Spinal cord (tissue), 10 donors: ENCODE measurements around the gene UBE3B. TPM values are rescaled to one million over a fixed set of nuclear protein-coding genes. Genes with fewer than 3 reads are reported as not detected.
"Not testable (repeated sequence)": the region's sequence is repeated elsewhere in the genome, so short reads cannot be mapped to it uniquely, and the experiment has no call there.

Source experiments
- DNase-seq, 6 donors: peaks; one replicate each; pipeline versions ENCODE4 v3.0.0 to v3.0.0-alpha.2; 2013 to 2015; ENCODE audit warnings: low spot score in 6 of 6, low read depth in 4 of 6
- H3K27ac ChIP-seq: one replicate; pipeline ENCODE4 v1.5.1; 2013; ENCODE audit warnings: low read depth, low read length, control low read depth
- H3K27me3 ChIP-seq: one replicate; pipeline ENCODE4 v1.6.1; 2013; ENCODE audit warnings: low read length; ENCODE audit not compliant: control insufficient read depth, insufficient read depth
- H3K36me3 ChIP-seq: one replicate; pipeline ENCODE4 v1.6.1; 2013; ENCODE audit warnings: low read length; ENCODE audit not compliant: control insufficient read depth, insufficient read depth
- H3K4me1 ChIP-seq: one replicate; pipeline ENCODE4 v1.6.1; 2013; ENCODE audit warnings: low read length; ENCODE audit not compliant: control insufficient read depth, insufficient read depth
- H3K4me3 ChIP-seq: one replicate; pipeline ENCODE4 v1.5.1; 2013; ENCODE audit warnings: low read depth, low read length, control low read depth
- H3K9me3 ChIP-seq: one replicate; pipeline ENCODE4 v1.6.1; 2013; ENCODE audit warnings: low read length; ENCODE audit not compliant: control insufficient read depth, insufficient read depth
- WGBS: methylation state at CpG from one replicate; pipeline ENCODE4 v1.1.5; 2013; ENCODE audit warnings: missing lambda C conversion rate; ENCODE audit not compliant: insufficient coverage; 5-methylcytosine and 5-hydroxymethylcytosine counted together
- polyA plus RNA-seq, 2 donors: library from polyadenylated mRNA; unstranded; fragments of 120-200 nt; gene quantifications; one replicate each; pipeline ENCODE4 v1.2.1, GENCODE V29; 2013; ENCODE audit not compliant: insufficient read length in 2 of 2
- total RNA-seq, 2 donors: library from RNA; depleted of rRNA in 1 of 2; stranded (reverse); fragments of 120-200 nt in 1 of 2; fragments of >200 nt in 1 of 2; gene quantifications; one replicate each; pipeline versions ENCODE4 v1.2.3 to v1.2.4, GENCODE V29; 2013 to 2014
- donor health status: healthy.

UBE3B gene
- total and polyA plus RNA-seq, 4 donors = 25.7 to 30.2 (median 26.9) TPM

- WGBS = 58% methylated on average over 4 of the region's 8 CpGs
- Histone ChIP-seq H3K4me1 (peaks cover 17% of the 10 kb centered on the region), H3K36me3 (peaks cover 29% of the 10 kb centered on the region)
Observed at GRCh38 chr12:109467978-109468676, 9.3 kb upstream of the UBE3B start.

GRCh38 chr12:109469517-109469916 is 7.9 kb upstream of the UBE3B start:
- no peak for DNase-seq
- WGBS = 85% methylated on average over 10 of the region's 10 CpGs
- Histone ChIP-seq H3K27ac (peak overlapping the region; percentile 29), H3K36me3 (peaks cover 34% of the 10 kb centered on the region), H3K4me3 (no peak overlapping the region), H3K27me3 (no peaks in the 10 kb centered on the region), H3K9me3 (no peaks in the 10 kb centered on the region), H3K4me1 (peaks cover 5% of the 10 kb centered on the region)

More at GRCh38 chr12:109467978-109468676, 9.3 kb upstream of the UBE3B start:
- H3K9me3 ChIP-seq = no peaks in the 10 kb centered on the region
- H3K27ac ChIP-seq = no peak overlapping the region
- DNase-seq = no peak
- no peak overlapping the region for H3K4me3 ChIP-seq
- no peaks in the 10 kb centered on the region for H3K27me3 ChIP-seq

- WGBS = 100% methylated on average over 1 of the region's 3 CpGs
- Histone ChIP-seq H3K9me3 (no peaks in the 10 kb centered on the region), H3K4me3 (no peak overlapping the region), H3K27me3 (no peaks in the 10 kb centered on the region), H3K36me3 (peaks cover 22% of the 10 kb centered on the region), H3K27ac (no peak overlapping the region), H3K4me1 (peaks cover 5% of the 10 kb centered on the region)
- DNase-seq = no peak
Observed at GRCh38 chr12:109473006-109473405, 4.4 kb upstream of the UBE3B start.

GRCh38 chr12:109473526-109474270 is 3.7 kb upstream of the UBE3B start:
- H3K9me3 ChIP-seq, DNase-seq, H3K4me3 ChIP-seq, H3K27me3 ChIP-seq, H3K27ac ChIP-seq: not testable (repeated sequence)
- 86% methylated on average over 11 of the region's 16 CpGs for whole genome bisulfite sequencing
- H3K36me3 ChIP-seq = peaks cover 15% of the 10 kb centered on the region
- H3K4me1 ChIP-seq = peaks cover 12% of the 10 kb centered on the region

- 96% methylated on average over 5 of the region's 7 CpGs for WGBS
Observed at GRCh38 chr12:109475121-109475520, 2.3 kb upstream of the UBE3B start.

GRCh38 chr12:109475993-109476806 is 1.2 kb upstream of the UBE3B start:
- WGBS = 19% methylated on average over 19 of the region's 19 CpGs
- no peak for DNase-seq
- Histone ChIP-seq H3K4me3 (peak overlapping the region; percentile 86), H3K27ac (peak overlapping the region; percentile 1), H3K4me1 (peaks cover 13% of the 10 kb centered on the region), H3K27me3 (no peaks in the 10 kb centered on the region), H3K36me3 (peaks cover 6% of the 10 kb centered on the region), H3K9me3 (no peaks in the 10 kb centered on the region)

More at GRCh38 chr12:109475121-109475520, 2.3 kb upstream of the UBE3B start:
- Histone ChIP-seq H3K9me3 (no peaks in the 10 kb centered on the region), H3K27ac (no peak overlapping the region), H3K4me1 (peaks cover 13% of the 10 kb centered on the region), H3K4me3 (no peak overlapping the region), H3K36me3 (peaks cover 6% of the 10 kb centered on the region), H3K27me3 (no peaks in the 10 kb centered on the region)
- no peak for DNase-seq

GRCh38 chr12:109476807-109477184 is 638 bp upstream of the UBE3B start:
- WGBS = 0% methylated on average over 10 of the region's 11 CpGs
- Histone ChIP-seq H3K36me3 (peaks cover 6% of the 10 kb centered on the region), H3K27me3 (no peaks in the 10 kb centered on the region), H3K4me3 (peak overlapping the region; percentile 86), H3K9me3 (no peaks in the 10 kb centered on the region), H3K27ac (peak overlapping the region; percentile 90), H3K4me1 (peaks cover 13% of the 10 kb centered on the region)
- no peak for DNase-seq

GRCh38 chr12:109477963-109478315 is 505 bp downstream of the UBE3B start:
- Histone ChIP-seq H3K27me3 (no peaks in the 10 kb centered on the region), H3K9me3 (no peaks in the 10 kb centered on the region), H3K4me3 (peak overlapping the region; percentile 86), H3K4me1 (peaks cover 13% of the 10 kb centered on the region), H3K27ac (no peak overlapping the region), H3K36me3 (peaks cover 6% of the 10 kb centered on the region)
- no peak for DNase-seq
- WGBS = 6% methylated on average over 6 of the region's 9 CpGs

GRCh38 chr12:109479761-109480160 is 2.3 kb downstream of the UBE3B start:
- Histone ChIP-seq H3K9me3 (no peaks in the 10 kb centered on the region), H3K4me1 (peaks cover 13% of the 10 kb centered on the region), H3K4me3 (no peak overlapping the region), H3K36me3 (peaks cover 12% of the 10 kb centered on the region), H3K27ac (no peak overlapping the region), H3K27me3 (no peaks in the 10 kb centered on the region)
- no CpG with 5 or more reads among the region's 1 CpG for WGBS
- DNase-seq = no peak
